WTC11 (cell line): ENCODE measurements around the gene CMTR1.

ENCODE experiments used
- CTCF ChIP-seq: fragments of 200-600 bp; IDR thresholded peaks from 2 replicates; pipeline ENCODE4 v1.8.0; 2022; ENCODE audit warnings: antibody characterized with exemption
- ELF4 ChIP-seq: sonication (generic); formaldehyde crosslinking; IDR thresholded peaks from 2 replicates; pipeline ENCODE4 v1.8.1; 2022; ENCODE audit warnings: low read depth, mild to moderate bottlenecking, moderate library complexity, missing genetic modification reagents
- HMGXB4 ChIP-seq: sonication (generic); formaldehyde crosslinking; IDR thresholded peaks from 2 replicates; pipeline ENCODE4 v1.8.1; 2023; ENCODE audit warnings: mild to moderate bottlenecking, moderate library complexity, missing genetic modification reagents
- IRF1 ChIP-seq: sonication (generic); formaldehyde crosslinking; IDR thresholded peaks from 2 replicates; pipeline ENCODE4 v1.8.0; 2023; ENCODE audit warnings: missing genetic modification reagents
- STAT6 ChIP-seq: sonication (generic); formaldehyde crosslinking; conservative IDR thresholded peaks from 2 replicates; pipeline ENCODE4 v1.8.1; 2023; ENCODE audit warnings: mild to moderate bottlenecking, low read depth, missing genetic modification reagents, moderate library complexity
- TEAD1 ChIP-seq: sonication (generic); formaldehyde crosslinking; IDR thresholded peaks from 2 replicates; pipeline ENCODE4 v1.8.0; 2022; ENCODE audit warnings: mild to moderate bottlenecking, missing genetic modification reagents
- USF2 ChIP-seq: sonication (generic); formaldehyde crosslinking; IDR thresholded peaks from 2 replicates; pipeline ENCODE4 v1.8.1; 2023; ENCODE audit warnings: mild to moderate bottlenecking, missing genetic modification reagents, moderate library complexity
- ZNF138 ChIP-seq: sonication (generic); formaldehyde crosslinking; conservative IDR thresholded peaks from 2 replicates; pipeline ENCODE4 v1.8.1; 2022; ENCODE audit warnings: mild to moderate bottlenecking, moderate library complexity, missing genetic modification reagents

- TF ChIP-seq CTCF (no peak), STAT6 (no peak), HMGXB4 (no peak), ELF4 (CRISPR knock-in tag) (no peak), ZNF138 (CRISPR knock-in tag) (no peak), IRF1 (no peak), USF2 (CRISPR knock-in tag) (no peak), TEAD1 (CRISPR knock-in tag) (no peak)
Observed at GRCh38 chr6:37456816-37457560, 24.0 kb downstream of the CMTR1 start.
